Kidney (tissue), 14 donors: ENCODE data around the gene VPS72. TPM values are rescaled to one million over a fixed set of nuclear protein-coding genes. Genes with fewer than 3 reads are reported as not detected.

Experiments
- DNase-seq, 5 donors: peaks; one replicate each; pipeline ENCODE4 v3.0.0-alpha.2; 2013 to 2020
- FAIRE-seq: peaks from 2 replicates; lab custom pipeline; 2012; peaks lifted over from hg19 to GRCh38; lab: Jason Lieb, UNC
- H3K27ac ChIP-seq, 2 donors: one replicate each; pipeline ENCODE4 v1.7.0; 2013; ENCODE audit warnings: low read depth in 2 of 2, low read length in 2 of 2, inconsistent platforms in 1 of 2
- H3K27me3 ChIP-seq: one replicate; pipeline ENCODE4 v1.7.1; 2013; ENCODE audit warnings: low read length, inconsistent platforms; ENCODE audit not compliant: control insufficient read depth, insufficient read depth
- H3K36me3 ChIP-seq, 3 donors: one replicate each; pipeline versions ENCODE4 v1.7.0 to v1.7.1; 2013; ENCODE audit warnings: low read length in 3 of 3, control low read depth in 1 of 3, inconsistent platforms in 1 of 3; ENCODE audit not compliant: insufficient read depth in 3 of 3, control insufficient read depth in 2 of 3
- H3K4me1 ChIP-seq, 3 donors: one replicate each; pipeline versions ENCODE4 v1.7.0 to v1.7.1; 2013; ENCODE audit warnings: low read length in 3 of 3, inconsistent platforms in 1 of 3, low read depth in 1 of 3; ENCODE audit not compliant: control insufficient read depth in 2 of 3, insufficient read depth in 2 of 3
- H3K4me3 ChIP-seq, 3 donors: one replicate each; pipeline versions ENCODE4 v1.7.0 to v1.8.1; 2013; ENCODE audit warnings: low read length in 3 of 3, control low read depth in 1 of 3, inconsistent platforms in 1 of 3
- H3K9ac ChIP-seq, 3 donors: one replicate each; pipeline versions ENCODE4 v1.7.0 to v1.7.1; 2013; ENCODE audit warnings: low read length in 3 of 3, control low read depth in 1 of 3, inconsistent platforms in 1 of 3
- H3K9me3 ChIP-seq, 3 donors: one replicate each; pipeline versions ENCODE4 v1.7.0 to v1.7.1; 2013; ENCODE audit warnings: low read length in 3 of 3, control low read depth in 1 of 3, inconsistent platforms in 1 of 3; ENCODE audit not compliant: control insufficient read depth in 2 of 3, insufficient read depth in 1 of 3
- intact Hi-C: fragments of 100-400 bp; cut with DNase I; formaldehyde crosslinking; loops from one replicate; pipeline ENCODE4 v1.11.1; 2022
- polyA plus RNA-seq: library from polyadenylated mRNA; stranded (reverse); fragments of 350-450 nt; fragmentation: Illumina TruSeq; extraction: RNeasy Lipid Tissue Mini Kit (QIAGEN cat#74804); gene quantifications from one replicate; pipeline ENCODE4 v1.2.3, GENCODE V29; 2014; ENCODE audit warnings: low read depth, low replicate concordance; ENCODE audit not compliant: insufficient read depth
- total RNA-seq: library from RNA; stranded (reverse); fragmentation: NEBNext Ultra II Directional; extraction: Animal tissue kit (Norgen Biotek cat#: 25700); gene quantifications from one replicate; pipeline ENCODE4 v1.2.1, GENCODE V29; 2021
- TF ChIP-seq, protein P1 (sequence below): IDR thresholded peaks from 3 replicates; pipeline ENCODE4 v1.5.1; 2012; ENCODE audit warnings: mild to moderate bottlenecking, moderate library complexity, borderline replicate concordance; ENCODE audit not compliant: insufficient read depth; ENCODE audit errors: extremely low read depth
- donor health status: control.
- donor health status: control.
- donor health status: control.
- donor health status: control.
- donor health status: control.
- donor health status: DM: yes; HTN: yes; CAD: no.
- donor health status: Normal renal cell carcinoma (clear cell type).

The VPS72 gene
- total and polyA plus RNA-seq, 2 donors from 2014 or later, result 38.2 to 52.6 TPM

DNA sequence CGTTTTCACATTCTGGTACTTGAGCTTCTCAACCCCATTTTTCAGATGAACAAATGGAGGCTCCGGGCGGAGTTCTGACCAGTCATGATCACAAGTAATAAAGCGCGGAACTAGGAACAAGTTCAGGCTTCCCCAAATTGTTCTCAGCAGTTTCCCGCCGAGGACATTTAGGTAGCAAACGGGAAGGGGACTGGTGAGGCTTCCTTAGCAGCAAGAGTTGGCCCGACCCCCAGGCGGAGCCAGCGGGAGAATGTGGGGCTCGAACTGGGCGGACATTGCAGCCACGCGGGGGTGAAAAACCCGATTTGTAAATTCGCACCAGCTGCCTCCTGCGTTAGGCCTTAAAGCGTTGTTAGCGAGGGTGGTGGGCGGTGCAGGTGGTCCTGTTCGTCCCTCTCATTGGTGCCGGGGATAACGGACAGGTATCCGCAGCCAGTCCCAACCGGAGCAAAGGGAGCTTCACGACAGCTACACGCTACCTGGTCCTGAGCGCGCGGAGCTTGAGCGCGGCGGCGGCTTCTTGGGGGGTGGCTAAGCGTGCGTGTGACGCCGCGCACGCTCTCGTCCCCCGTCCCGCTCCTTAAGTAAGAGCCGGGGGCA lies 58.9 kb downstream of the VPS72 start:
- no peaks in the 10 kb centered on the region for H3K27me3 ChIP-seq
- peaks cover 0 to 4% (median 0%) of the 10 kb centered on the region in 3 donors for H3K4me1 ChIP-seq
- TF ChIP-seq, protein P1, sequence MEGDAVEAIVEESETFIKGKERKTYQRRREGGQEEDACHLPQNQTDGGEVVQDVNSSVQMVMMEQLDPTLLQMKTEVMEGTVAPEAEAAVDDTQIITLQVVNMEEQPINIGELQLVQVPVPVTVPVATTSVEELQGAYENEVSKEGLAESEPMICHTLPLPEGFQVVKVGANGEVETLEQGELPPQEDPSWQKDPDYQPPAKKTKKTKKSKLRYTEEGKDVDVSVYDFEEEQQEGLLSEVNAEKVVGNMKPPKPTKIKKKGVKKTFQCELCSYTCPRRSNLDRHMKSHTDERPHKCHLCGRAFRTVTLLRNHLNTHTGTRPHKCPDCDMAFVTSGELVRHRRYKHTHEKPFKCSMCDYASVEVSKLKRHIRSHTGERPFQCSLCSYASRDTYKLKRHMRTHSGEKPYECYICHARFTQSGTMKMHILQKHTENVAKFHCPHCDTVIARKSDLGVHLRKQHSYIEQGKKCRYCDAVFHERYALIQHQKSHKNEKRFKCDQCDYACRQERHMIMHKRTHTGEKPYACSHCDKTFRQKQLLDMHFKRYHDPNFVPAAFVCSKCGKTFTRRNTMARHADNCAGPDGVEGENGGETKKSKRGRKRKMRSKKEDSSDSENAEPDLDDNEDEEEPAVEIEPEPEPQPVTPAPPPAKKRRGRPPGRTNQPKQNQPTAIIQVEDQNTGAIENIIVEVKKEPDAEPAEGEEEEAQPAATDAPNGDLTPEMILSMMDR, result no peak
- intact Hi-C loops, result no loop called here
- FAIRE-seq (no peak), DNase-seq (peak; percentile 95 to 97 (median 95))
- peak overlapping the region; percentile 52 to 61 (median 56) for H3K4me3 ChIP-seq
- no peak overlapping the region for H3K27ac ChIP-seq
- no peaks in the 10 kb centered on the region for H3K9me3 ChIP-seq
- peak overlapping the region; percentile 30 to 55 (median 41) for H3K9ac ChIP-seq
- peaks cover 0 to 15% (median 0%) of the 10 kb centered on the region in 3 donors for H3K36me3 ChIP-seq

DNA sequence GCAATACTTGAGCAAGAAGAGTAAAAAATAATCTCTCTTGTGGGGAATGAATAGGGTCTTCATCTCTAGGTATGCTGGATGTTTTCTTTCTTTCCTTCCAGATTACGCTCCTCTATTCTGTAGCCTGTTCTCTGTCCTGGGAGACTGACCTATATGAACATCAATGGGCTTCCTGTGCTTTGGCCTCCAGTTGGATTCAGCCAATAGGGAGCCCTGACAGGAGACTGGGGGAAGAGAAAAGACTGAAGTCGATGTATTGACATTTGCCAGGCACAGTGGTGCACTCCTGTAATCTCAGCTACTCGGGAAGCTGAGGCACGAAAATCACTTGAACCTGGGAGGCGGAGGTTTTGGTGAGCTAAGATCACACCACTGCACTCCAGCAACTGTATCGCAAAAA lies 61.2 kb downstream of the VPS72 start:
- H3K27me3 ChIP-seq, result no peaks in the 10 kb centered on the region
- H3K4me3 ChIP-seq, result no peak overlapping the region
- intact Hi-C loops, result no loop called here
- DNase-seq, result no peak
- no peak overlapping the region for H3K27ac ChIP-seq
- H3K4me1 ChIP-seq, result peaks cover 0 to 4% (median 0%) of the 10 kb centered on the region in 3 donors
- TF ChIP-seq, protein P1, result no peak
- peaks cover 0 to 2% (median 0%) of the 10 kb centered on the region in 3 donors for H3K36me3 ChIP-seq
- H3K9me3 ChIP-seq, result no peaks in the 10 kb centered on the region
- FAIRE-seq, result no peak
- H3K9ac ChIP-seq, result no peak overlapping the region

Other genes starting within 250 kb of the VPS72 start
- gene CERS2, start 215.4 kb downstream of the VPS72 start, total RNA-seq, result 268 TPM
- 258 TPM for gene CERS2, start 215.4 kb downstream of the VPS72 start, polyA plus RNA-seq
- gene ANXA9, start 207.9 kb downstream of the VPS72 start, total RNA-seq, result 3.3 TPM
- 38.5 TPM for gene ANXA9, start 207.9 kb downstream of the VPS72 start, polyA plus RNA-seq
- 33.5 TPM for gene MINDY1, start 183.3 kb downstream of the VPS72 start, total RNA-seq
- gene MINDY1, start 183.3 kb downstream of the VPS72 start, polyA plus RNA-seq, result 35.1 TPM
- 24.0 TPM for gene PRUNE1, start 181.7 kb downstream of the VPS72 start, total RNA-seq
- gene PRUNE1, start 181.7 kb downstream of the VPS72 start, polyA plus RNA-seq, result 25.6 TPM
- gene BNIPL, start 153.6 kb downstream of the VPS72 start, total RNA-seq, result 0.54 TPM
- gene BNIPL, start 153.6 kb downstream of the VPS72 start, polyA plus RNA-seq, result 3.1 TPM
- 6.2 TPM for gene C1orf56, start 142.4 kb downstream of the VPS72 start, total RNA-seq
- gene C1orf56, start 142.4 kb downstream of the VPS72 start, polyA plus RNA-seq, result 12.8 TPM
- 107 TPM for gene CDC42SE1, start 130.6 kb downstream of the VPS72 start, total RNA-seq
- gene CDC42SE1, start 130.6 kb downstream of the VPS72 start, polyA plus RNA-seq, result 36.6 TPM
- gene MLLT11, start 129.8 kb downstream of the VPS72 start, total RNA-seq, result 1.4 TPM
- 2.3 TPM for gene MLLT11, start 129.8 kb downstream of the VPS72 start, polyA plus RNA-seq
- gene GABPB2, start 119.4 kb downstream of the VPS72 start, total RNA-seq, result 20.5 TPM
- 4.7 TPM for gene GABPB2, start 119.4 kb downstream of the VPS72 start, polyA plus RNA-seq
- 7.6 TPM for gene SEMA6C, start 43.6 kb downstream of the VPS72 start, total RNA-seq
- gene SEMA6C, start 43.6 kb downstream of the VPS72 start, polyA plus RNA-seq, result 17.4 TPM
- gene TNFAIP8L2, start 33.5 kb downstream of the VPS72 start, total RNA-seq, result 6.3 TPM
- 1.8 TPM for gene TNFAIP8L2, start 33.5 kb downstream of the VPS72 start, polyA plus RNA-seq
- 7.9 TPM for gene LYSMD1, start 24.3 kb downstream of the VPS72 start, total RNA-seq
- 9.1 TPM for gene LYSMD1, start 24.3 kb downstream of the VPS72 start, polyA plus RNA-seq
- 33.4 TPM for gene SCNM1, start 24.1 kb downstream of the VPS72 start, total RNA-seq
- gene SCNM1, start 24.1 kb downstream of the VPS72 start, polyA plus RNA-seq, result 57.7 TPM
- gene TMOD4, start 14.2 kb downstream of the VPS72 start, total RNA-seq, result 0.66 TPM
- 0.65 TPM for gene TMOD4, start 14.2 kb downstream of the VPS72 start, polyA plus RNA-seq
- gene PIP5K1A, start 8.4 kb upstream of the VPS72 start, total RNA-seq, result 49.0 TPM
- gene PIP5K1A, start 8.4 kb upstream of the VPS72 start, polyA plus RNA-seq, result 15.5 TPM
- 123 TPM for gene PSMD4, start 64.5 kb upstream of the VPS72 start, total RNA-seq
- 178 TPM for gene PSMD4, start 64.5 kb upstream of the VPS72 start, polyA plus RNA-seq
- 30.3 TPM for gene ZNF687, start 92.1 kb upstream of the VPS72 start, total RNA-seq
- 8.5 TPM for gene ZNF687, start 92.1 kb upstream of the VPS72 start, polyA plus RNA-seq
- 60.9 TPM for gene PI4KB, start 137.2 kb upstream of the VPS72 start, total RNA-seq
- 43.5 TPM for gene PI4KB, start 137.2 kb upstream of the VPS72 start, polyA plus RNA-seq
- 46.6 TPM for gene RFX5, start 157.1 kb upstream of the VPS72 start, total RNA-seq
- gene RFX5, start 157.1 kb upstream of the VPS72 start, polyA plus RNA-seq, result 17.9 TPM
- 50.0 TPM for gene SELENBP1, start 182.5 kb upstream of the VPS72 start, total RNA-seq
- 161 TPM for gene SELENBP1, start 182.5 kb upstream of the VPS72 start, polyA plus RNA-seq
- 212 TPM for gene PSMB4, start 209.4 kb upstream of the VPS72 start, total RNA-seq
- 436 TPM for gene PSMB4, start 209.4 kb upstream of the VPS72 start, polyA plus RNA-seq